Neural progenitor cell (in vitro differentiated cells): ENCODE results near the gene MYORG. TPM values are rescaled to one million over a fixed set of nuclear protein-coding genes. Genes with fewer than 3 reads are reported as not detected.

Source experiments
- DNase-seq: peaks from one replicate; pipeline ENCODE4 v3.0.0-alpha.2; 2016; ENCODE audit warnings: low spot score
- H2AFZ ChIP-seq: fragments of 200-600 bp; sonication (generic); replicated peaks from 2 replicates; pipeline ENCODE4 v1.6.1; 2016; ENCODE audit warnings: antibody characterized with exemption
- H3F3A ChIP-seq: fragments of 200-600 bp; sonication (generic); 2 replicates; pipeline ENCODE4 v1.6.1; 2016; ENCODE audit warnings: antibody characterized with exemption, low read depth
- H3K27ac ChIP-seq: fragments of 200-600 bp; sonication (generic); 2 replicates; pipeline ENCODE4 v1.5.1; 2016; ENCODE audit warnings: mild to moderate bottlenecking
- H3K27me3 ChIP-seq: fragments of 200-600 bp; sonication (generic); 2 replicates; pipeline ENCODE4 v1.6.1; 2016; ENCODE audit warnings: mild to moderate bottlenecking, moderate library complexity
- H3K36me3 ChIP-seq: fragments of 200-600 bp; sonication (generic); 2 replicates; pipeline ENCODE4 v1.5.1; 2016
- H3K4me1 ChIP-seq: fragments of 200-600 bp; sonication (generic); 2 replicates; pipeline ENCODE4 v1.6.1; 2016; ENCODE audit warnings: mixed run types
- H3K4me2 ChIP-seq: fragments of 200-600 bp; sonication (generic); 2 replicates; pipeline ENCODE4 v1.6.1; 2016
- H3K4me3 ChIP-seq: fragments of 200-600 bp; sonication (generic); 2 replicates; pipeline ENCODE4 v1.5.1; 2016
- H3K79me2 ChIP-seq: fragments of 200-600 bp; sonication (generic); 2 replicates; pipeline ENCODE4 v1.6.1; 2016; ENCODE audit warnings: low read depth
- H3K9ac ChIP-seq: fragments of 200-600 bp; sonication (generic); 2 replicates; pipeline ENCODE4 v1.6.1; 2016
- H3K9me3 ChIP-seq: fragments of 200-600 bp; sonication (generic); 2 replicates; pipeline ENCODE4 v1.5.1; 2016; ENCODE audit warnings: low read depth
- H4K20me1 ChIP-seq: fragments of 200-600 bp; sonication (generic); 2 replicates; pipeline ENCODE4 v1.6.1; 2016; ENCODE audit warnings: low read depth
- H3K27ac Mint-ChIP-seq: 3 replicates; pipeline ENCODE4 v1.8.0; 2021; ENCODE audit warnings: mixed read lengths
- H3K27me3 Mint-ChIP-seq: 2 replicates; pipeline ENCODE4 v1.8.0; 2022; ENCODE audit warnings: low read depth, mild to moderate bottlenecking, inconsistent platforms, moderate library complexity, mixed read lengths; ENCODE audit not compliant: insufficient read depth
- H3K36me3 Mint-ChIP-seq: 3 replicates; pipeline ENCODE4 v1.8.0; 2021; ENCODE audit warnings: mixed read lengths
- H3K4me1 Mint-ChIP-seq: 3 replicates; pipeline ENCODE4 v1.8.0; 2021; ENCODE audit warnings: mixed read lengths
- H3K4me3 Mint-ChIP-seq: 3 replicates; pipeline ENCODE4 v1.8.0; 2021; ENCODE audit warnings: mild to moderate bottlenecking, moderate library complexity, mixed read lengths
- H3K9me3 Mint-ChIP-seq: 3 replicates; pipeline ENCODE4 v1.8.0; 2020; ENCODE audit warnings: mixed read lengths
- EZH2 ChIP-seq: fragments of 200-600 bp; sonication (generic); IDR thresholded peaks from 2 replicates; pipeline ENCODE4 v1.6.1; 2017; ENCODE audit warnings: antibody characterized with exemption, mild to moderate bottlenecking, moderate library complexity
- EZH2phosphoT487 ChIP-seq: fragments of 200-600 bp; sonication (generic); IDR thresholded peaks from 2 replicates; pipeline ENCODE4 v1.6.1; 2017; ENCODE audit warnings: antibody characterized with exemption
- total RNA-seq: library from RNA; depleted of rRNA; stranded (reverse); fragments of >200 nt; gene quantifications from 2 replicates; pipeline ENCODE4 v1.2.3, GENCODE V29; 2015; ENCODE audit warnings: low replicate concordance
- TF ChIP-seq, protein P1 (sequence below): fragments of 200-600 bp; sonication (generic); IDR thresholded peaks from 2 replicates; pipeline ENCODE4 v1.5.1; 2017; ENCODE audit warnings: antibody characterized with exemption, mild to moderate bottlenecking

MYORG gene
- total RNA-seq, 1 donor from 2014 or later = 0.04 TPM

DNA sequence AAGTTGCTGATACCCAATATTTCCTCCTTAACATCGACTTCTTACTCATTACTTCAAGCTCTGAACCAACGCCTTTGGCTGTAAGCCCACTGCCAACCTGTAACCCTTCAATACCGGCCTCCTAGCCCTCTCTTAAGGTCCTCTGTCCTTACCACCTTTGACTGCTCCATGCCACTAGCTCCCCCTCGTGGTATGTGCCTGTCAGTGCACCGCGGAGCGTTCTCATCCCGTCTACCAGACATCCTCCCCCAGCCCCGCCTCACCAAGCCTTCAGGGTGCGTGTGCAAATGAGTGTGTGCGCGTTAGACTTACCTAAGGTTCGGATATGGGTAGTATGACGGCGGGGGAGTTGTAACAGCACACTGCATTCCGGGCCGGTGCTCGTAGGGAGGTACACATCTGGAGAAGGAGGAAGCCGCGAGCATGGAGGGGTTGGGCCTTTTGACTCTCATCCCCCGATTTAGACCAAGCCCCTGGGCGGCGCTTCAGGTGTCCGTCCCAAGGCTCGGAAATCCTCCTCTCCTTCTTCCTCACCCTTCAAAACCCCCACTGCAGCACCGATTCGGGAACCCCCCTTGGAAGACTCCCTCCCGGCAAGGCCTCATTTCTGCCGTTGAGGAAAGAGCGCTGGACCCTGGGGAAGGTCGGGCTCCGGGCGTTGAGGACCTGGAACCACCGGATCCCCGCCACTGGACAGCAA lies 2.8 kb upstream of the MYORG start:
- Histone ChIP-seq H3K9me3 (no peaks in the 10 kb centered on the region), H3K36me3 (no peaks in the 10 kb centered on the region), H3K27me3 (peaks cover 100% of the 10 kb centered on the region), H3K4me1 (peaks cover 7% of the 10 kb centered on the region), H3K4me2 (peak overlapping the region; percentile 86), H3F3A (peaks cover 13% of the 10 kb centered on the region), H3K9ac (no peak overlapping the region), H4K20me1 (peaks cover 12% of the 10 kb centered on the region), H2AFZ (peak overlapping the region; percentile 80), H3K27ac (no peak overlapping the region), H3K4me3 (peak overlapping the region; percentile 52), H3K79me2 (no peaks in the 10 kb centered on the region)
- Mint-ChIP-seq H3K4me1 (peaks cover 38% of the 10 kb centered on the region), H3K4me3 (peak overlapping the region; percentile 86), H3K27ac (no peak overlapping the region), H3K36me3 (no peaks in the 10 kb centered on the region), H3K9me3 (peaks cover 2% of the 10 kb centered on the region), H3K27me3 (peaks cover 49% of the 10 kb centered on the region)
- no peak for TF ChIP-seq EZH2
- TF ChIP-seq, protein P1, sequence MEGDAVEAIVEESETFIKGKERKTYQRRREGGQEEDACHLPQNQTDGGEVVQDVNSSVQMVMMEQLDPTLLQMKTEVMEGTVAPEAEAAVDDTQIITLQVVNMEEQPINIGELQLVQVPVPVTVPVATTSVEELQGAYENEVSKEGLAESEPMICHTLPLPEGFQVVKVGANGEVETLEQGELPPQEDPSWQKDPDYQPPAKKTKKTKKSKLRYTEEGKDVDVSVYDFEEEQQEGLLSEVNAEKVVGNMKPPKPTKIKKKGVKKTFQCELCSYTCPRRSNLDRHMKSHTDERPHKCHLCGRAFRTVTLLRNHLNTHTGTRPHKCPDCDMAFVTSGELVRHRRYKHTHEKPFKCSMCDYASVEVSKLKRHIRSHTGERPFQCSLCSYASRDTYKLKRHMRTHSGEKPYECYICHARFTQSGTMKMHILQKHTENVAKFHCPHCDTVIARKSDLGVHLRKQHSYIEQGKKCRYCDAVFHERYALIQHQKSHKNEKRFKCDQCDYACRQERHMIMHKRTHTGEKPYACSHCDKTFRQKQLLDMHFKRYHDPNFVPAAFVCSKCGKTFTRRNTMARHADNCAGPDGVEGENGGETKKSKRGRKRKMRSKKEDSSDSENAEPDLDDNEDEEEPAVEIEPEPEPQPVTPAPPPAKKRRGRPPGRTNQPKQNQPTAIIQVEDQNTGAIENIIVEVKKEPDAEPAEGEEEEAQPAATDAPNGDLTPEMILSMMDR = peak; percentile 99
- no peak for TF ChIP-seq EZH2phosphoT487
- peak; percentile 86 for DNase-seq

DNA sequence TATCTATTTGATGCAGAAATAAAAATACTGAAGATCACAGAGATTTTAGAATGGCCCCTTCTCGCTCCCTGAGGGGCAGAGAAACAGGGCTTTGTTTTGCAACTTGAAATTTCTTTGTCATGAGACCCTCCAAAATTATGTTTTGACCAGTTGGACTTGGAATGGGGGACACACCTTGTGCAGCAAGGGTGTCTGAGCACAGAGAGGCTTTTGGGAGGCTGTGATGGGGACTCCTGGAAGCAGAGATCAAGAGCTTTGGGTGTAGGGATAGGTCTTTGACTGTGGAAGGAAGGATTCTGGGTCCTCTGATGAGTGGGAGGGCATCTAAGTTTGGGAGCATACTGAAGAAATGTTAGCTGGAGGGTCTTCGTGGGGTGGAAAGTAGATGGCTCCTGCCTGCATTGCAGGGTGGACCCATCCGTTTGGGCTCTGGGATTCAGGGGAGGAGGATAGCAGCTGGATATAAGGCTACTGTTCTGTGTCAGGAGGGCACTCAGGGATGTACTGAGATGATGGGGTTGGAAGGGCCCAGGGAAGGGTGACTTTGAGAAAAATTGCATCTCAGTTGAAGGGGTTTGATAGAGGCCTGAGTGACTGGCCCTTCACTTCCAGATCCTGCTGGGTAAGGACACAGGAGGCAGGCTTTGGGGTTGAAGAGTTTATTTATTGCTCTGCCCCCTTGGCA lies 1.8 kb upstream of the MYORG start:
- no peaks in the 10 kb centered on the region for H3K79me2 ChIP-seq

DNA sequence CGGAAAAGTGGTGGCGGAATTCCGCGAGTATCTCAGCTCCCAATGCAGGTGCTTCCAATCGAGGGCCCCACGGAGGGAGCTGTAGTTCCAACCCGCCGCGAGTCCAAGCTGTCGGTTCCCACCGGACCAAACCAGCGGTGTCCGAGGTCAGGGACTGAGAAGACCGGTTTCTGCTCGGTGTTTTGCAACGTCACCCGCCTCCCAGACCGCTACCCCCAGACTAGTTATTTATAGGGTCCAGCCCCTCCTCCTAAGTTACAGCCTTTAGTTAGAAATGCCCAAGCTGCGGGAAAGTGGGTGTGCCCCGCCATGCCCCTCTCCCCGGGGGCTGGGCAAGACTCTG lies 677 bp upstream of the MYORG start:
- Histone ChIP-seq H3K4me2 (peak overlapping the region; percentile 92), H3K9me3 (no peaks in the 10 kb centered on the region), H3K79me2 (no peaks in the 10 kb centered on the region), H3K9ac (no peak overlapping the region), H3K27ac (no peak overlapping the region), H2AFZ (peak overlapping the region; percentile 80), H3K4me1 (peaks cover 7% of the 10 kb centered on the region), H3K27me3 (peaks cover 92% of the 10 kb centered on the region), H3K4me3 (peak overlapping the region; percentile 69), H4K20me1 (peaks cover 12% of the 10 kb centered on the region), H3K36me3 (no peaks in the 10 kb centered on the region), H3F3A (peaks cover 13% of the 10 kb centered on the region)
- peaks cover 38% of the 10 kb centered on the region for H3K4me1 Mint-ChIP-seq
- no peak overlapping the region for H3K27ac Mint-ChIP-seq
- peaks cover 4% of the 10 kb centered on the region for H3K9me3 Mint-ChIP-seq
- peak overlapping the region; percentile 88 for H3K4me3 Mint-ChIP-seq
- H3K36me3 Mint-ChIP-seq = peaks cover 5% of the 10 kb centered on the region
- peak; percentile 47 for DNase-seq
- H3K27me3 Mint-ChIP-seq = peaks cover 43% of the 10 kb centered on the region
- no peak for TF ChIP-seq EZH2
- no peak for TF ChIP-seq EZH2phosphoT487
- TF ChIP-seq, protein P1 = no peak

More for the DNA sequence above, 1.8 kb upstream of the MYORG start:
- Mint-ChIP-seq H3K27ac (no peak overlapping the region), H3K4me1 (peaks cover 38% of the 10 kb centered on the region), H3K4me3 (peak overlapping the region; percentile 71), H3K36me3 (no peaks in the 10 kb centered on the region), H3K9me3 (peaks cover 4% of the 10 kb centered on the region), H3K27me3 (peaks cover 49% of the 10 kb centered on the region)
- Histone ChIP-seq H3K27me3 (peaks cover 100% of the 10 kb centered on the region), H3F3A (peaks cover 13% of the 10 kb centered on the region), H3K4me3 (no peak overlapping the region), H4K20me1 (peaks cover 12% of the 10 kb centered on the region), H3K36me3 (no peaks in the 10 kb centered on the region), H3K9ac (no peak overlapping the region), H3K9me3 (no peaks in the 10 kb centered on the region), H2AFZ (no peak overlapping the region), H3K4me1 (peaks cover 7% of the 10 kb centered on the region), H3K4me2 (no peak overlapping the region), H3K27ac (no peak overlapping the region)
- TF ChIP-seq EZH2phosphoT487 = no peak
- no peak for DNase-seq
